ENCODE measurements around the gene FTO. TPM values are rescaled to one million over a fixed set of nuclear protein-coding genes. Genes with fewer than 3 reads are reported as not detected.

FTO gene
- total and polyA plus RNA-seq, 2 of the 13 experiments (the other 11 are each of a cell fraction or from before 2014, with no cell fraction given): 41.6 to 55.8 TPM

- TF ChIP-seq SNAPC4 (CRISPR knock-in tag; IDR thresholded peaks at IDR 0.05) (0 out of 2 replicates have a peak, but pooled peaks have one; percentile 27), ZNF816 (CRISPR knock-in tag; IDR thresholded peaks at IDR 0.05; ENCODE audit: borderline replicate concordance) (no peak), MATR3 (CRISPR knock-in tag; IDR thresholded peaks at IDR 0.05) (0 out of 2 replicates have a peak, but pooled peaks have one; percentile 23), ZNF441 (CRISPR knock-in tag; IDR thresholded peaks at IDR 0.05; ENCODE audit: borderline replicate concordance) (peak; percentile 80), ZNF709 (CRISPR knock-in tag; IDR thresholded peaks at IDR 0.05) (peak; percentile 54; the same call in 1 of the 2 replicates), TRIM22 (IDR thresholded peaks at IDR 0.05) (no peak), GFI1 (CRISPR knock-in tag; IDR thresholded peaks at IDR 0.05; ENCODE audit: borderline replicate concordance) (0 out of 2 replicates have a peak, but pooled peaks have one; percentile 48), BRF2 (CRISPR knock-in tag; IDR thresholded peaks at IDR 0.05) (peak; percentile 80; the same call in 1 of the 2 replicates), AKAP8 (CRISPR knock-in tag; IDR thresholded peaks at IDR 0.05) (peak; percentile 82; the same call in 1 of the 2 replicates), SKI (IDR thresholded peaks at IDR 0.05; ENCODE audit: partially characterized antibody) (peak; percentile 73), ZNF543 (CRISPR knock-in tag; IDR thresholded peaks at IDR 0.05) (peak; percentile 46; the same call in 1 of the 2 replicates), KDM5B (CRISPR knock-in tag; IDR thresholded peaks at IDR 0.05; ENCODE audit: borderline replicate concordance) (peak; percentile 89), ARID5B (CRISPR knock-in tag; IDR thresholded peaks at IDR 0.05) (peak; percentile 69), MNT (IDR thresholded peaks at IDR 0.05) (peak; percentile 71)
Observed at GRCh38 chr16:53703590-53704444, at the start of gene FTO, which contains the start of gene RPGRIP1L (continued).
